ENCODE data around the gene EXOSC2. TPM values are rescaled to one million over a fixed set of nuclear protein-coding genes. Genes with fewer than 3 reads are reported as not detected.

The EXOSC2 gene
- total and polyA plus RNA-seq, 2 of the 13 experiments (the other 11 are each of a cell fraction or from before 2014, with no cell fraction given): 27.5 to 63.8 TPM

- Histone ChIP-seq H3K9me3 (ENCODE audit: low read length) (peaks cover 8% of the 10 kb centered on the region), H3K79me2 (ENCODE audit: insufficient read depth, low read length) (no peaks in the 10 kb centered on the region), H3K27ac (ENCODE audit: extremely low read length, insufficient read depth, low read length) (no peak overlapping the region), H3K27me3 (ENCODE audit: control insufficient read depth in 1 of 2, insufficient read depth in 2 of 2, low read length in 2 of 2) (peaks cover 2 to 19% of the 10 kb centered on the region in 2 experiments; a peak in 3 of 5 replicates), H2AFZ (ENCODE audit: low read length) (no peak overlapping the region), H3K4me1 (ENCODE audit: insufficient read depth, low read length) (peaks cover 22% of the 10 kb centered on the region), H3K4me3 (replicated peaks in 1 of 3; ENCODE audit: insufficient read depth in 1 of 3, low read depth in 2 of 3, low read length in 3 of 3) (peak overlapping the region; percentile 55 to 76 (median 62)), H3K36me3 (replicated peaks in 1 of 2; ENCODE audit: control insufficient read depth in 1 of 2, insufficient read depth in 2 of 2, low read length in 2 of 2) (no peaks in the 10 kb centered on the region), H3K9ac (ENCODE audit: insufficient read depth, low read depth, low read length) (peak overlapping the region; percentile 46; the same call in 1 of the 2 replicates), H4K20me1 (ENCODE audit: insufficient read depth, low read length) (no peaks in the 10 kb centered on the region), H3K4me2 (ENCODE audit: low read depth, low read length) (peak overlapping the region; percentile 100)
- intact Hi-C loops (cut with micrococcal nuclease; ENCODE audit: unreplicated experiment) (loop anchor here (1.0 to 10.0 kb wide), 2 partner anchors 88 to 221 kb away; no protein-coding TSS in a partner anchor), in situ Hi-C loops (cut with HindIII; ENCODE audit: extremely low pct_ligation_motif_present, low pct_unique_long_range_greater_than_20kb) (loop anchor here (5.0 kb wide), 1 partner anchor 230 kb away; no protein-coding TSS in a partner anchor)
- ATAC-seq: peak; percentile 77
- BruUV-seq (replicated peaks): TSS peak; percentile 54
- FAIRE-seq: peak; percentile 43
- ChIA-PET CTCF (ENCODE audit: low intra/inter-chr PET ratio, low total read pairs) (interaction anchor here (1.1 to 2.0 kb wide), 2 partner anchors 202 to 221 kb away, joined by 4 to 40 read pairs; no protein-coding TSS in a partner anchor), POLR2A (interaction anchor here (1.0 to 2.3 kb wide), 8 partner anchors 8 to 237 kb away, joined by 3 to 8 read pairs (median 4); partner anchors contain the start of gene EXOSC2)
- peak; percentile 62 for DNase-seq (ENCODE audit: low spot score)
- WGBS (ENCODE audit: low lambda C conversion rate): 2% methylated on average over 19 of the region's 22 CpGs
- TF ChIP-seq ZBTB14 (CRISPR knock-in tag; IDR thresholded peaks at IDR 0.05): peak; percentile 55
- TF ChIP-seq ZNF576 (CRISPR knock-in tag; IDR thresholded peaks at IDR 0.05): no peak
- no peak for TF ChIP-seq NFIC (IDR thresholded peaks at IDR 0.05; ENCODE audit: low read length)
- TF ChIP-seq MBNL3 (CRISPR knock-in tag; conservative IDR thresholded peaks at IDR 0.05): no peak
- TF ChIP-seq HCFC1 (IDR thresholded peaks at IDR 0.05; ENCODE audit: low read depth, low read length): no peak
- TF ChIP-seq HOXD1 (CRISPR knock-in tag; IDR thresholded peaks at IDR 0.05): no peak
- no peak for TF ChIP-seq ZNF280D (CRISPR knock-in tag; IDR thresholded peaks at IDR 0.05)
- no peak for TF ChIP-seq SKIL (CRISPR knock-in tag; IDR thresholded peaks at IDR 0.05; ENCODE audit: borderline replicate concordance)
- no peak for TF ChIP-seq ZFP90 (CRISPR knock-in tag; IDR thresholded peaks at IDR 0.05; ENCODE audit: borderline replicate concordance)
- no peak for TF ChIP-seq ZNF841 (CRISPR knock-in tag; IDR thresholded peaks at IDR 0.05; ENCODE audit: borderline replicate concordance)
- TF ChIP-seq PCBP2 (optimal IDR thresholded peaks at IDR 0.05; ENCODE audit: low read depth, low read length, poor library complexity, severe bottlenecking): no peak
- no peak for TF ChIP-seq SIX1 (CRISPR knock-in tag; IDR thresholded peaks at IDR 0.05; ENCODE audit: borderline replicate concordance)
- no peak for TF ChIP-seq NR2F1 (CRISPR knock-in tag; IDR thresholded peaks at IDR 0.05)
- peak; percentile 49 for TF ChIP-seq TEAD3 (CRISPR knock-in tag; optimal IDR thresholded peaks at IDR 0.05; ENCODE audit: borderline replicate concordance)
- TF ChIP-seq IRF9 (CRISPR knock-in tag; IDR thresholded peaks at IDR 0.05; ENCODE audit: borderline replicate concordance): no peak
These were observed 11.0 kb upstream of the EXOSC2 start for GRCh38 chr9:130682421-130683121.
